GM23338 (cell line): ENCODE data around the gene FICD.

Source experiments
- CREB1 ChIP-seq: fragments of 250-450 bp; sonication (Bioruptor Pico); IDR thresholded peaks from 2 replicates; pipeline ENCODE4 v1.5.0; 2020; ENCODE audit warnings: low read depth, mild to moderate bottlenecking, moderate library complexity
- CTCF ChIP-seq, 2 experiments: fragments of 200-600 bp in 1 of 2; sonication (generic) in 1 of 2; conservative IDR thresholded peaks; 2 replicates each; pipeline versions ENCODE4 v1.5.1 to v1.6.1; 2016 to 2017; ENCODE audit warnings: antibody characterized with exemption in 2 of 2, low read depth in 2 of 2, mild to moderate bottlenecking in 2 of 2, moderate library complexity in 1 of 2
- EZH2 ChIP-seq: fragments of 200-600 bp; sonication (generic); IDR thresholded peaks from one replicate; pipeline ENCODE4 v1.8.0; 2017; ENCODE audit warnings: antibody characterized with exemption, mild to moderate bottlenecking, low read depth; ENCODE audit not compliant: unreplicated experiment
- EZH2phosphoT487 ChIP-seq: fragments of 200-600 bp; sonication (generic); IDR thresholded peaks from one replicate; pipeline ENCODE4 v1.8.1; 2018; ENCODE audit warnings: antibody characterized with exemption; ENCODE audit not compliant: unreplicated experiment
- JUNB ChIP-seq: IDR thresholded peaks from one replicate; pipeline ENCODE4 v1.6.1; 2016; ENCODE audit warnings: antibody characterized with exemption; ENCODE audit not compliant: unreplicated experiment
- POLR2AphosphoS5 ChIP-seq: IDR thresholded peaks from 2 replicates; pipeline ENCODE4 v1.6.1; 2016; ENCODE audit warnings: antibody characterized with exemption, low read depth
- REST ChIP-seq: IDR thresholded peaks from one replicate; pipeline ENCODE4 v1.6.1; 2018; ENCODE audit warnings: antibody characterized with exemption; ENCODE audit not compliant: unreplicated experiment
- STAT1 ChIP-seq: IDR thresholded peaks from one replicate; pipeline ENCODE4 v1.6.1; 2016; ENCODE audit warnings: antibody characterized with exemption; ENCODE audit not compliant: unreplicated experiment
- ZNF114 ChIP-seq: fragments of 250-450 bp; sonication (Bioruptor Pico); IDR thresholded peaks from 2 replicates; pipeline ENCODE4 v1.5.0; 2020; ENCODE audit warnings: mild to moderate bottlenecking, moderate library complexity
- ZNF331 ChIP-seq: fragments of 250-450 bp; sonication (Bioruptor Pico); IDR thresholded peaks from 2 replicates; pipeline ENCODE4 v1.5.0; 2020; ENCODE audit warnings: low read depth, mild to moderate bottlenecking, moderate library complexity
- TF ChIP-seq, protein P1 (sequence below): IDR thresholded peaks from 2 replicates; pipeline ENCODE4 v1.6.1; 2016; ENCODE audit warnings: antibody characterized with exemption
- TF ChIP-seq, protein P2 (sequence below): fragments of 250-450 bp; sonication (Bioruptor Pico); IDR thresholded peaks from 2 replicates; pipeline ENCODE4 v1.5.0; 2020; ENCODE audit warnings: mild to moderate bottlenecking, moderate library complexity

- TF ChIP-seq EZH2 (no peak), CTCF (conservative IDR thresholded peaks at IDR 0.05; ENCODE audit: low read depth in 2 of 2) (no peak), ZNF114 (CRISPR knock-in tag) (no peak), ZNF331 (CRISPR knock-in tag) (no peak), CREB1 (no peak), REST (no peak), POLR2AphosphoS5 (no peak), JUNB (no peak), STAT1 (no peak), EZH2phosphoT487 (no peak)
- TF ChIP-seq, protein P1, sequence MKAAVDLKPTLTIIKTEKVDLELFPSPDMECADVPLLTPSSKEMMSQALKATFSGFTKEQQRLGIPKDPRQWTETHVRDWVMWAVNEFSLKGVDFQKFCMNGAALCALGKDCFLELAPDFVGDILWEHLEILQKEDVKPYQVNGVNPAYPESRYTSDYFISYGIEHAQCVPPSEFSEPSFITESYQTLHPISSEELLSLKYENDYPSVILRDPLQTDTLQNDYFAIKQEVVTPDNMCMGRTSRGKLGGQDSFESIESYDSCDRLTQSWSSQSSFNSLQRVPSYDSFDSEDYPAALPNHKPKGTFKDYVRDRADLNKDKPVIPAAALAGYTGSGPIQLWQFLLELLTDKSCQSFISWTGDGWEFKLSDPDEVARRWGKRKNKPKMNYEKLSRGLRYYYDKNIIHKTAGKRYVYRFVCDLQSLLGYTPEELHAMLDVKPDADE = no peak
- TF ChIP-seq, protein P2, sequence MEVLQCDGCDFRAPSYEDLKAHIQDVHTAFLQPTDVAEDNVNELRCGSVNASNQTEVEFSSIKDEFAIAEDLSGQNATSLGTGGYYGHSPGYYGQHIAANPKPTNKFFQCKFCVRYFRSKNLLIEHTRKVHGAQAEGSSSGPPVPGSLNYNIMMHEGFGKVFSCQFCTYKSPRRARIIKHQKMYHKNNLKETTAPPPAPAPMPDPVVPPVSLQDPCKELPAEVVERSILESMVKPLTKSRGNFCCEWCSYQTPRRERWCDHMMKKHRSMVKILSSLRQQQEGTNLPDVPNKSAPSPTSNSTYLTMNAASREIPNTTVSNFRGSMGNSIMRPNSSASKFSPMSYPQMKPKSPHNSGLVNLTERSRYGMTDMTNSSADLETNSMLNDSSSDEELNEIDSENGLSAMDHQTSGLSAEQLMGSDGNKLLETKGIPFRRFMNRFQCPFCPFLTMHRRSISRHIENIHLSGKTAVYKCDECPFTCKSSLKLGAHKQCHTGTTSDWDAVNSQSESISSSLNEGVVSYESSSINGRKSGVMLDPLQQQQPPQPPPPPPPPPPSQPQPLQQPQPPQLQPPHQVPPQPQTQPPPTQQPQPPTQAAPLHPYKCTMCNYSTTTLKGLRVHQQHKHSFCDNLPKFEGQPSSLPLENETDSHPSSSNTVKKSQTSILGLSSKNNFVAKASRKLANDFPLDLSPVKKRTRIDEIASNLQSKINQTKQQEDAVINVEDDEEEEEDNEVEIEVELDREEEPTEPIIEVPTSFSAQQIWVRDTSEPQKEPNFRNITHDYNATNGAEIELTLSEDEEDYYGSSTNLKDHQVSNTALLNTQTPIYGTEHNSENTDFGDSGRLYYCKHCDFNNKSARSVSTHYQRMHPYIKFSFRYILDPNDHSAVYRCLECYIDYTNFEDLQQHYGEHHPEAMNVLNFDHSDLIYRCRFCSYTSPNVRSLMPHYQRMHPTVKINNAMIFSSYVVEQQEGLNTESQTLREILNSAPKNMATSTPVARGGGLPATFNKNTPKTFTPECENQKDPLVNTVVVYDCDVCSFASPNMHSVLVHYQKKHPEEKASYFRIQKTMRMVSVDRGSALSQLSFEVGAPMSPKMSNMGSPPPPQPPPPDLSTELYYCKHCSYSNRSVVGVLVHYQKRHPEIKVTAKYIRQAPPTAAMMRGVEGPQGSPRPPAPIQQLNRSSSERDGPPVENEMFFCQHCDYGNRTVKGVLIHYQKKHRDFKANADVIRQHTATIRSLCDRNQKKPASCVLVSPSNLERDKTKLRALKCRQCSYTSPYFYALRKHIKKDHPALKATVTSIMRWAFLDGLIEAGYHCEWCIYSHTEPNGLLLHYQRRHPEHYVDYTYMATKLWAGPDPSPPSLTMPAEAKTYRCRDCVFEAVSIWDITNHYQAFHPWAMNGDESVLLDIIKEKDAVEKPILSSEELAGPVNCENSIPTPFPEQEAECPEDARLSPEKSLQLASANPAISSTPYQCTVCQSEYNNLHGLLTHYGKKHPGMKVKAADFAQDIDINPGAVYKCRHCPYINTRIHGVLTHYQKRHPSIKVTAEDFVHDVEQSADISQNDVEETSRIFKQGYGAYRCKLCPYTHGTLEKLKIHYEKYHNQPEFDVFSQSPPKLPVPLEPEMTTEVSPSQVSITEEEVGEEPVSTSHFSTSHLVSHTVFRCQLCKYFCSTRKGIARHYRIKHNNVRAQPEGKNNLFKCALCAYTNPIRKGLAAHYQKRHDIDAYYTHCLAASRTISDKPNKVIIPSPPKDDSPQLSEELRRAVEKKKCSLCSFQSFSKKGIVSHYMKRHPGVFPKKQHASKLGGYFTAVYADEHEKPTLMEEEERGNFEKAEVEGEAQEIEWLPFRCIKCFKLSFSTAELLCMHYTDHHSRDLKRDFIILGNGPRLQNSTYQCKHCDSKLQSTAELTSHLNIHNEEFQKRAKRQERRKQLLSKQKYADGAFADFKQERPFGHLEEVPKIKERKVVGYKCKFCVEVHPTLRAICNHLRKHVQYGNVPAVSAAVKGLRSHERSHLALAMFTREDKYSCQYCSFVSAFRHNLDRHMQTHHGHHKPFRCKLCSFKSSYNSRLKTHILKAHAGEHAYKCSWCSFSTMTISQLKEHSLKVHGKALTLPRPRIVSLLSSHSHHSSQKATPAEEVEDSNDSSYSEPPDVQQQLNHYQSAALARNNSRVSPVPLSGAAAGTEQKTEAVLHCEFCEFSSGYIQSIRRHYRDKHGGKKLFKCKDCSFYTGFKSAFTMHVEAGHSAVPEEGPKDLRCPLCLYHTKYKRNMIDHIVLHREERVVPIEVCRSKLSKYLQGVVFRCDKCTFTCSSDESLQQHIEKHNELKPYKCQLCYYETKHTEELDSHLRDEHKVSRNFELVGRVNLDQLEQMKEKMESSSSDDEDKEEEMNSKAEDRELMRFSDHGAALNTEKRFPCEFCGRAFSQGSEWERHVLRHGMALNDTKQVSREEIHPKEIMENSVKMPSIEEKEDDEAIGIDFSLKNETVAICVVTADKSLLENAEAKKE = no peak
Observed at GRCh38 chr12:108482717-108483212, 32.3 kb upstream of the FICD start.
